Measurements from ENCODE around the gene RORC. TPM values are rescaled to one million over a fixed set of nuclear protein-coding genes. Genes with fewer than 3 reads are reported as not detected.
"Not testable (repeated sequence)": the region's sequence is repeated elsewhere in the genome, so short reads cannot be mapped to it uniquely, and the experiment has no call there.

RORC gene
- total RNA-seq: 2.6 and 2.7 TPM in 2 replicates

DNA sequence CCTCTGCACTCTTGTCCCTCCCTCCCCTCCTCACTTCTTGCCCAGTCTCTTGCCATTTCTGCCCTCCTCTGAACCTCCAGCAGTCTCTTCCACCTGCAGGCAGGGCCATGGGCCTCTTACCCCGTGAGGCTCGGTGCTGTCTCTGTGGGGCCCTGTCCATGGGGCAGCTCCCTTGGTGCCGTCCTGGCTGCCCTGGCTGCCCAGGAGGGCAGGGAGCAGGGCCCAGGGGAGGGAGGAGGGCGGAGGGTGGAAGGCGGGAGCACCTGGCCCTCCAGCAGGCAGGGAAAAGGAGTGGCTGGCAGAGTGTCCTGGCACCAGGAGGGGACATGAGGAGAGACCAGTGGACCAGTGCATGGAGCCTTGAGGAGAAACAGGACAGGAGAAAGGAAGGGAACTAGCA is at the start of gene RORC:
Gene RORC, minus strand, starts transcription at position 198 of the 400 bp plus-strand sequence. Its CDS starts 38 bp downstream, at position 160.
- Mint-ChIP-seq H3K27me3 (ENCODE audit: insufficient read depth) (no peaks in the 10 kb centered on the region), H3K36me3 (ENCODE audit: low read depth) (no peaks in the 10 kb centered on the region), H3K4me3 (peak within 1 kb of the TSS; percentile 24), H3K27ac (peak within 1 kb of the TSS; percentile 36), H3K4me1 (ENCODE audit: low read depth) (peaks cover 72% of the 10 kb centered on the region), H3K9me3 (no peaks in the 10 kb centered on the region)
- intact Hi-C loops (cut with micrococcal nuclease): loop anchor here (1.0 kb wide), 1 partner anchor 215 kb away; no protein-coding TSS in a partner anchor
- no peak for DNase-seq (ENCODE audit: low spot score)

DNA sequence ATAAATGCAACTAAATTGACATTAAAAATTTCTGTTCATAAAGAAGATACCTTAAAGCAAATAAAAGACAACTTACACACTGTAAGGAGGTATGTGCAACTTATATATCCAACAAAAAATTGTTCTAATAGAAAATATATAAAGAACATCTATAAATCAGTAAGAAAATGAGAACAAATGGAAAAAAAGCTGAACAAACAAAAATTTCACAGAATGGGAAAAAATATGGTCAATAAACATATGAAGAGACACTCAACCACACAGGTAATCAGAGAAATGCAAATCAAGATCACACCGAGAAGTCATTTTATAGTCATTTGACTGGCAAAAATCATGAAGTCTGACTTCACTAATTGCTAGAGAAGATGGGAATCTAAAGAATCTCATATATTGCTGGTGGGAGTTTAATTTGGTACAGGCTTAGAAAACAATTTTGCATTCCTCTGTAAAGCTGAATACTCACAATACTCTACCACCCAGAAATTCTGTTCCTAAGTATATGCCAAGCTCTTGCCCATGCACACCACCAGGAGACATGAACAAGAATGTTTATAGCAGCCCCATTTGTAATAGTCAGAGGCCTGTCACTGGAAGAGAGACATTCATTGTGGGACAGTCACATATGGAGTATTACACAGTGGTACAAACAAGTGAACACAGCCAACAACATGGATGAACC is 44.0 kb upstream of the RORC start:
- no peak for DNase-seq (ENCODE audit: low spot score)
- Mint-ChIP-seq H3K4me1 (ENCODE audit: low read depth) (peaks cover 5% of the 10 kb centered on the region), H3K9me3 (no peaks in the 10 kb centered on the region), H3K36me3 (ENCODE audit: low read depth) (peaks cover 25% of the 10 kb centered on the region), H3K4me3 (no peak overlapping the region), H3K27me3 (ENCODE audit: insufficient read depth) (no peaks in the 10 kb centered on the region), H3K27ac (no peak overlapping the region)
- intact Hi-C loops (cut with micrococcal nuclease): no loop called here

DNA sequence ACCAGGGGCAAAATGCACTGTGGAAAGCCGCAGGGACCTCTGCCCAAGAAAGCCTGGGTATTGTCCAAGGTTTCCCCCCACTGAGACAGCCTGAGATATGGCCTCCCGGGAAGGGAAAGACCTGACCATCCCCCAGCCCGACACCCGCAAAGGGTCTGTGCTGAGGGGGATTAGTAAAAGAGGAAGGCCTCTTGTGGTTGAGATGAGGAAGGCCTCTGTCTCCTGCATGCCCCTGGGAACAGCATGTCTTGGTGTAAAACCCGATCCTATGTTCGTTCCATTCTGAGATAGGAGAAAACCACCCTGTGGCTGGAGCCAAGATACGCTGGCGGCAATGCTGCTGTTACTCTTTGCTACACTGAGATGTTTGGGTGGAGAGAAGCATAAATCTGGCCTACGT is 41.2 kb upstream of the RORC start:
- H3K36me3 Mint-ChIP-seq (ENCODE audit: low read depth): peaks cover 15% of the 10 kb centered on the region
- H3K9me3 Mint-ChIP-seq; intact Hi-C loops (cut with micrococcal nuclease); H3K27me3 Mint-ChIP-seq (ENCODE audit: insufficient read depth); DNase-seq (ENCODE audit: low spot score); H3K4me3 Mint-ChIP-seq; H3K27ac Mint-ChIP-seq; H3K4me1 Mint-ChIP-seq (ENCODE audit: low read depth): not testable (repeated sequence)

DNA sequence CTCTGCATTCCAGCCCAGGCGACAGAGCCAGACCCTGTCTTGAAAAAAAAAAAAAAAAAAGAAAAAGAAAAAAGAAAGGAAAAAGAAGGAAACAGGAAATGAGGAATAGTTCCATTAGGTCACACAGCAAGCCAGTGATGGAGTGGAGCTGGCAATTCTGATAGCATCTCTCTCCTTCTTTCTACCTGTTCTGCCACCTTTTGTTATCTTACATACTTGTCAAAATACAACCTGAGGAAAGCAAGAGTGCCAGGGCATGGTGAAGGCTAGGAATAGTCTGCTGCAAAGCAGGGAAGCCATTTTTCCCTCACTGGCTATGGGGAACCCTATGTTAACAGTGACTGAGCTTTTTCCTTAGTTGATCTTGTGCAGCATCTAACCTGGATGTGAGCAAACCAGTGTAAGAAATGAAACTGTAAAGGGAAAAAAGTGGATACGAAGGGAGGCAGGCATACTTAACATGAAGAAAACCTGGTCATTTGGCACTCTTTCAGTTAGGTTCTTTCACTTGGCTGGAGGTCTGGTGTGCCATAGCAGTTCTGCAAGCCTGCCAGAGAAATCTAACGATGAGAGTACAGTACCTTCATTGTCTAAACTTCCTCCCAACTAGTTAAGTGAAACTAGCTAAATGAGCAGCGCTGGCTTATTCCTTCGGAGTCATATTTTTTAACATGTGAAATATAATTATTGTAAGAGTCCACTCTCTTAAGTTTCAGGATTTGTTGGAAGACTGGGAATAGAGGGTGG is 39.9 kb upstream of the RORC start:
- Mint-ChIP-seq H3K27me3 (ENCODE audit: insufficient read depth) (peaks cover 4% of the 10 kb centered on the region), H3K27ac (no peak overlapping the region), H3K9me3 (no peaks in the 10 kb centered on the region), H3K36me3 (ENCODE audit: low read depth) (peaks cover 14% of the 10 kb centered on the region), H3K4me1 (ENCODE audit: low read depth) (peaks cover 10% of the 10 kb centered on the region), H3K4me3 (no peak overlapping the region)
- intact Hi-C loops (cut with micrococcal nuclease): no loop called here
- DNase-seq (ENCODE audit: low spot score): no peak

DNA sequence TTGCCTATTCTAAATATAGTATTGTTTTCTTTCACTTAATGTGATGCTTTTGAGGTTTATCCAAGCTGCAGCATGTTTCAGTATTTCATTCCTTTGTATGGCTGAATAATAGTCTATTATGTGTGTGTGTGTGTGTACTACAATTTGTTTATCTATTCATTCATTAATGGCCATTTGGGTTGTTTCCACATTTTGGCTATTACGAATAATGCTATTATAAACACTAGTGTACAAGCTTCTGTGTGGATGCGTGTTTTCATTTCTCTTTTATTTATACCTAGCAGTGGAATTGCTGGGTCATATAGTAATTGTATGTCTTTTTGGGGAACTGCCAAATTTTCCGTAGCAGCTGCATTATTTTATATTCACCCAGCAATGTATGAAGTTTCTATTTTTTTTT is 36.9 kb upstream of the RORC start:
- H3K27ac Mint-ChIP-seq: no peak overlapping the region

DNA sequence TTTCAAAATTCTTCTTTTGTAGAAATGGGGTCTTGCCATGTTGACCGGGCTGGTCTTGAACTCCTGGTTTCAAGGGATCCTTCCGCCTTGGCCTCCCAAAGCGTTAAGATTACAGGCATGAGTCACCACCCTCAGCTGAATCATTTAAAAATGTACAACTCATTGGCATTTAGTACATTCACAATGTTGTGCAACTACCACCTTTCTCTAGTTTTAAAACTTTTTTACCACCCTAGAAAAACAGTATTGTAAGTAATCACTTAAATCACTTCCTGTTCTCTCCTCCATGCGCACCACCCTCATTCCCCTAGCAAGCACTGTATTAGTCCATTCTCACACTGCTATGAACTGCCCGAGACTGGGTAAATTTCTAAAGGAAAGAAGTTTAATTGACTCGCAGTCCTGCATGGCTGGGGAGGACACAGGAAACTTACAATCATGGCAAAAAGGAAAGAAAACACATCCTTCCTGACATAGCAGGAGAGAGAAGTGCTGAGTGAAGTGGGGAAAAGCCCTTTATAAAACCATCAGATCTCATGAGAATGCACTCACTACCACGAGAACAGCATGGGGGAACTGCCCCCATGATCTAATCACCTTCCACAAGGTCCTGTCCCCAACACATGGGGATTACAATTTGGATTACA is 36.3 kb upstream of the RORC start:
- peaks cover 5% of the 10 kb centered on the region for H3K4me1 Mint-ChIP-seq (ENCODE audit: low read depth)
- H3K9me3 Mint-ChIP-seq: no peaks in the 10 kb centered on the region
- intact Hi-C loops (cut with micrococcal nuclease): no loop called here
- H3K27me3 Mint-ChIP-seq (ENCODE audit: insufficient read depth): peaks cover 6% of the 10 kb centered on the region
- H3K27ac Mint-ChIP-seq: no peak overlapping the region
- H3K4me3 Mint-ChIP-seq: no peak overlapping the region
- peaks cover under 1% of the 10 kb centered on the region for H3K36me3 Mint-ChIP-seq (ENCODE audit: low read depth)
- DNase-seq (ENCODE audit: low spot score): no peak

More for the DNA sequence above, 36.9 kb upstream of the RORC start:
- H3K4me3 Mint-ChIP-seq: no peak overlapping the region
- no peaks in the 10 kb centered on the region for H3K9me3 Mint-ChIP-seq
- intact Hi-C loops (cut with micrococcal nuclease): no loop called here
- H3K36me3 Mint-ChIP-seq (ENCODE audit: low read depth): peaks cover 5% of the 10 kb centered on the region
- no peak for DNase-seq (ENCODE audit: low spot score)
- peaks cover 5% of the 10 kb centered on the region for H3K4me1 Mint-ChIP-seq (ENCODE audit: low read depth)
- H3K27me3 Mint-ChIP-seq (ENCODE audit: insufficient read depth): peaks cover 6% of the 10 kb centered on the region

DNA sequence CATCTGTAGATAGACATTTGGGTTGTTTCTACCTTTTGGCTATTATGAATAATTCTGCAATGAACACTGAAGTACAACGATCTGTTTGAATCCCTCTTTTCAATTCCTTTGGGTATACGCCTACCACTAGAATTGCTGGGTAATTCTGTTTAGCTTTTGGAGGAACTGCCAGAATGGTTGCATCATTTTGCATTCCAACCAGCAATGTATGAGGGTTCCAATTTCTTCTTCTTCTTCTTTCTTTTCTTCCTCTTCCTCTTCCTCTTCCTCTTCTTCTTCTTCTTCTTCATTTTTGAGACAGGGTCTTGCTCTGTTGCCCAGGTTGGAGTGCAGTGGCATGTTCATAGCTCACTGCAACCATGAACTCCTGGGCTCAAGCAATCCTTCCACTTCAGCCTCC is 35.7 kb upstream of the RORC start:
- intact Hi-C loops (cut with micrococcal nuclease): no loop called here
- H3K27ac Mint-ChIP-seq: no peak overlapping the region

DNA sequence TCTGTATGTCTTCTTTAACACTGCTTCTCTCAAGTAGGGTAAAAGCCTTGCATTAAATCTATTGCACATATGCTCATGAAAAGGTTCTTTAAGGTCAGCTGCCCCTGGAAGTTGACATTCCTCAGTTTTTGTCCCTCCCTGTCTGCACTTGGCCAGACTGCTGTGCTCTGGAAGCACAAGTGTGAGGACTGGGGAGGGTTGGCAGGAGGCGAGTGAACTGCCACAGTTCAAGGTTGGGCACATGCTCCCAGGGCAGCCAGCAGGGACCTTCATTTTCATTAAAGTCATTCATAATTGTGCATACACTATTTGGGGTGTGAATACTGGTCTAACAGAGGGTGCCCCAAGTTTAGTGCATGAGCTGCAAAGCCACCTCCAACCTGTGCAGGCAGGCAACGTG is 32.8 kb upstream of the RORC start:
- no peak overlapping the region for H3K27ac Mint-ChIP-seq
- no peak for DNase-seq (ENCODE audit: low spot score)
- H3K4me3 Mint-ChIP-seq: no peak overlapping the region
- H3K36me3 Mint-ChIP-seq (ENCODE audit: low read depth): no peaks in the 10 kb centered on the region
- intact Hi-C loops (cut with micrococcal nuclease): no loop called here
- peaks cover 9% of the 10 kb centered on the region for H3K27me3 Mint-ChIP-seq (ENCODE audit: insufficient read depth)
- peaks cover 5% of the 10 kb centered on the region for H3K4me1 Mint-ChIP-seq (ENCODE audit: low read depth)
- H3K9me3 Mint-ChIP-seq: no peaks in the 10 kb centered on the region

More for the DNA sequence above, 35.7 kb upstream of the RORC start:
- DNase-seq (ENCODE audit: low spot score): no peak
- Mint-ChIP-seq H3K4me3 (no peak overlapping the region), H3K9me3 (no peaks in the 10 kb centered on the region), H3K36me3 (ENCODE audit: low read depth) (no peaks in the 10 kb centered on the region), H3K4me1 (ENCODE audit: low read depth) (peaks cover 5% of the 10 kb centered on the region), H3K27me3 (ENCODE audit: insufficient read depth) (peaks cover 9% of the 10 kb centered on the region)

DNA sequence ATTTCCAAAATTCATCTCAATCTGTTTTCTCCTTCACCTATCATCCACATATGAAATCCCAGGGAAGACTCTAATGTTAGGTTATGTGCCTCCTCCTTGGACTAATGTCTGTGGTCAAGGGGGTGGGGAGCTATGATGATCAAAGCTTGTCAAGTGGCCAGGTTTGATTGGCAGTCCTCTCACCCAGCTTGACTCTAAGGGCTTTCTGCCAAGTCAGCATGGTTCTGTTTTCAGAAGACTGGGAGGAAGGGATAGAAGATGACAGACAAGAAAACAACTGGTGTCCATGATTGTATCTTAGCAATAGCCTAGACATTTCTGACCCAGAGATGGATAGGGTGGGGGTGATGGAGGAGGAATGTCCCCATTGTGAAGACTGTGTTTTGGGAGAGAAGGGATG is 31.0 kb upstream of the RORC start:
- Mint-ChIP-seq H3K36me3 (ENCODE audit: low read depth) (no peaks in the 10 kb centered on the region), H3K27me3 (ENCODE audit: insufficient read depth) (peaks cover 6% of the 10 kb centered on the region), H3K27ac (no peak overlapping the region), H3K4me1 (ENCODE audit: low read depth) (no peaks in the 10 kb centered on the region), H3K9me3 (no peaks in the 10 kb centered on the region), H3K4me3 (no peak overlapping the region)
- intact Hi-C loops (cut with micrococcal nuclease): no loop called here
- DNase-seq (ENCODE audit: low spot score): no peak

DNA sequence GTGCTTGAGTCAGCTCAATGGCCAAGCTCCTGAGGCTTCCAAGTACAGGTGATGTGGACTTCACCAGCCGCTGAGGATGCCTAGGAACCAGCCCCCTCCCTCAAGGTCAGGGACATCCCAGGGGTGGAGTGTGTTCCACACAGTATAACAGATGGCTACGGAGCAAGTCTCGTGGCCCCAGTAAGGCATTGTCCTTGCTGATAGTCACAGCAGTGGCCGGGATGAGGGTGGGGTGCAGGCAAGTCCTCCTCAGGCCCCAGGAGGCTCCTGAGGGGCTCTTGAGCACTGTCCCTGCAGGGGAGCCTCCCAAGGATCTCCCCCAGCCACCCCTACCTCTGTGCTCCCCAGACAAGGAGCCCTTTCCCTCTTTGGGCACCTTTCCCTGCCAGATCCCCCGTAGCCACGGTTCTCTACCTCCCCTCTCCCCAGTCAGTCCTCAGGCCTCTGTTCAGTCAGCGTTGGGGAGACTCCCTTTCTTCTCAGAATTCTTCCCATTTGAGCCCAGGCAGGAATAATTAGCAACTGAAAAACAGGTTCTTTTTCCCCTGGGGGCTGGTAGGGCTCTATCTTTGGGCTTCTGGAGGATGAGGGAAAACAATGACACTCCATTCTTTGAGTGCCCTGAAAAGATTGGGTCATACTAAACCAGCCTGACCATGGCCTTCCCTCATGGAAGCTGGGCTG is 29.0 kb upstream of the RORC start:
- Mint-ChIP-seq H3K9me3 (no peaks in the 10 kb centered on the region), H3K36me3 (ENCODE audit: low read depth) (no peaks in the 10 kb centered on the region), H3K27ac (no peak overlapping the region), H3K4me3 (no peak overlapping the region), H3K27me3 (ENCODE audit: insufficient read depth) (peaks cover 6% of the 10 kb centered on the region), H3K4me1 (ENCODE audit: low read depth) (no peaks in the 10 kb centered on the region)
- no peak for DNase-seq (ENCODE audit: low spot score)
- intact Hi-C loops (cut with micrococcal nuclease): no loop called here

DNA sequence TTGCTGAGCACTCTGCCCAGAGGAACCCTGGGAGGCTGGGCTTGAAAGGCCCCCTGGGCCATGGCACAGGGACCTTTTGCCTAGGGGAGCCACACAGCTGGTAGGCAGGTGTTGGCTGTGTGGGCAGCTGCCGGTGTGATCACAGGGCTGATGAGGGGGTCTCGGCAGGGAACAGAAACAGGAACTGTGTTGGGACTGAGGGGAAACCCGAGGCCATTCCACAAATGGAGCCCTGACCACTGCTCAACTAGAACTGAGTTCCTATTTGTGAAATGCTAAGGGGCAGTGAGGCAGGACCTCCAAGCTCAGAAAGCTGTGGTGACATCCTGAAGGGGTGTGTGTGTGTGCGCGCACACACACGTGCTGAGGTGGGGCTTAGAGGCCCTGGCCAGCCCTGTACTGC is 28.3 kb upstream of the RORC start:
- peaks cover 3% of the 10 kb centered on the region for H3K27me3 Mint-ChIP-seq (ENCODE audit: insufficient read depth)

DNA sequence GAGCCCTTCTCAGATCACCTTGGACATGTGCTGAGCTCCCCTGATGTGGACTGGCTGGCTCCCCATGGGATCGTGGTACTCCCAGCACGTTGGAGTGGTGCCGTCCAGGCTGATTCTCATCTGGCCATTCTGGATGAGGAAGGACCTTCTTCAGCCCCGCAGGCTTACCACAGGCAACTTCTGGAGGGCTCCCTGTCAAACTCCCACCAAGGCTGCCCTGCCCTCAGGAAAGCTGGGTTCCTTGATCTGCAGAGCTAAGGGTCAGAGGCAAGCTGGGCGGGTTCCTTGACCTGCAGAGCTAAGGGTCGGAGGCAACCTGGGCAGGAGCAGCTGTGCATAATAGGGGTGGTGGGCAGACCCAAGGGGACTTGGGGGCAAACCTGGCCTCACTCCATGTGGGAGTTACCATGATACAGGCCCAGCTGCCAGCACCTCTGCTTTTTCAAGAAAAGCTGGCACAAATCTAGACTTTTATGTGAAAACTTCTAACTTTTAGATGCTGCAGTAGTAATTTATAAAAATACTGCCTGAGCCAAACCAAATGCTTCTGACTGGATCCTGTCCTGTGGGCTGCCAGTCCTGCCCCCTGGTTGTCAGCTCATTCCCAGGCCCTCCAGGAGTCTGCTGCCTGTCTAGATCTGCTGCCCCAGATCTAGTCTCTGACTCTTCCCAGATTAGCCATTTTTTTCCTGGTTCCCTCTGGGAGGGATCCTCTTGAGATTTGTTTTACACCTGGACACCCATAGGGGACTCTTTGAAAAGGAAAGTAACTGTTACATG is 27.5 kb upstream of the RORC start:
- peaks cover 3% of the 10 kb centered on the region for H3K27me3 Mint-ChIP-seq (ENCODE audit: insufficient read depth)
- H3K4me1 Mint-ChIP-seq (ENCODE audit: low read depth): no peaks in the 10 kb centered on the region
- no peaks in the 10 kb centered on the region for H3K36me3 Mint-ChIP-seq (ENCODE audit: low read depth)
- H3K27ac Mint-ChIP-seq: no peak overlapping the region
- H3K4me3 Mint-ChIP-seq: no peak overlapping the region
- no peak for DNase-seq (ENCODE audit: low spot score)
- intact Hi-C loops (cut with micrococcal nuclease): no loop called here
- H3K9me3 Mint-ChIP-seq: no peaks in the 10 kb centered on the region

More for the DNA sequence above, 28.3 kb upstream of the RORC start:
- intact Hi-C loops (cut with micrococcal nuclease): no loop called here
- no peak for DNase-seq (ENCODE audit: low spot score)
- Mint-ChIP-seq H3K4me1 (ENCODE audit: low read depth) (no peaks in the 10 kb centered on the region), H3K36me3 (ENCODE audit: low read depth) (no peaks in the 10 kb centered on the region), H3K4me3 (no peak overlapping the region), H3K27ac (no peak overlapping the region), H3K9me3 (no peaks in the 10 kb centered on the region)

Measured in activated T-helper 1 cell treated with anti-CD3 and anti-CD28 coated beads, Interleukin-12 subunit alpha, Interleukin-12 subunit beta, Interleukin-2, Interleukin-4 antibody, amounts not matched to agents 30 ng/mL and 10 ng/mL and 1 ng/mL, durations not matched to agents 14 hours and 24 hours and 36 hours (primary cell).